WTC11 (cell line): Measurements from ENCODE around the gene PRKAR2B. TPM values are rescaled to one million over a fixed set of nuclear protein-coding genes. Genes with fewer than 3 reads are reported as not detected.

Experiments
- ATAC-seq: fragments of 200-7000 bp; cut with Tn5 transposase; 2 replicates; pipeline ENCODE4 v1.10.0; 2021; ENCODE audit warnings: mild to moderate bottlenecking, moderate library complexity
- Bru-seq: library from RNA; stranded (reverse); fragments of 400-500 nt; gene quantifications from one replicate; lab custom pipeline; 2021; lab: Mats Ljungman, UMichigan
- CTCF ChIA-PET: fragments of 300-600 bp; sonication (Branson Sonifier 250); formaldehyde crosslinking; loops from one replicate; lab custom pipeline; 2021; ENCODE audit warnings: antibody characterized with exemption; lab: Charles Lee
- POLR2A ChIA-PET: fragments of 350-600 bp; sonication (Branson Sonifier 250); formaldehyde crosslinking; loops from one replicate; lab custom pipeline; 2021; ENCODE audit warnings: antibody characterized with exemption; lab: Charles Lee
- DNase-seq: peaks from one replicate; pipeline ENCODE4 v3.0.0; 2021; ENCODE audit warnings: low spot score
- H3K27ac Mint-ChIP-seq: 2 replicates; pipeline ENCODE4 v1.8.0; 2021; ENCODE audit warnings: mixed read lengths
- H3K27me3 Mint-ChIP-seq: 2 replicates; pipeline ENCODE4 v1.8.0; 2021; ENCODE audit warnings: low read depth, mild to moderate bottlenecking, moderate library complexity, mixed read lengths
- H3K36me3 Mint-ChIP-seq: 2 replicates; pipeline ENCODE4 v1.8.0; 2021; ENCODE audit warnings: mixed read lengths
- H3K4me1 Mint-ChIP-seq: 2 replicates; pipeline ENCODE4 v1.8.0; 2022; ENCODE audit warnings: mixed read lengths
- H3K4me3 Mint-ChIP-seq: 2 replicates; pipeline ENCODE4 v1.8.0; 2021; ENCODE audit warnings: mild to moderate bottlenecking, moderate library complexity, mixed read lengths
- H3K9me3 Mint-ChIP-seq: 2 replicates; pipeline ENCODE4 v1.8.0; 2021; ENCODE audit warnings: mixed read lengths
- ATF1 ChIP-seq: sonication (generic); formaldehyde crosslinking; IDR thresholded peaks from 2 replicates; pipeline ENCODE4 v1.8.1; 2023; ENCODE audit warnings: mild to moderate bottlenecking, moderate library complexity, missing genetic modification reagents
- CBFB ChIP-seq: sonication (generic); formaldehyde crosslinking; IDR thresholded peaks from 2 replicates; pipeline ENCODE4 v1.8.1; 2022; ENCODE audit warnings: mild to moderate bottlenecking, low read depth, missing genetic modification reagents
- FOXP1 ChIP-seq: sonication (generic); formaldehyde crosslinking; IDR thresholded peaks from 2 replicates; pipeline ENCODE4 v1.8.0; 2022; ENCODE audit warnings: missing genetic modification reagents, mild to moderate bottlenecking, moderate library complexity, borderline replicate concordance
- JAZF1 ChIP-seq: fragments of 250-450 bp; sonication (Bioruptor Pico); IDR thresholded peaks from 2 replicates; pipeline ENCODE4 v1.9.0; 2021; ENCODE audit warnings: moderate library complexity, mild to moderate bottlenecking, inconsistent platforms
- MYBL2 ChIP-seq: sonication (generic); formaldehyde crosslinking; IDR thresholded peaks from 2 replicates; pipeline ENCODE4 v1.8.1; 2023; ENCODE audit warnings: mild to moderate bottlenecking, moderate library complexity, missing genetic modification reagents
- NFATC4 ChIP-seq: fragments of 250-450 bp; sonication (Bioruptor Pico); IDR thresholded peaks from 2 replicates; pipeline ENCODE4 v1.9.0; 2021; ENCODE audit warnings: mild to moderate bottlenecking
- OVOL2 ChIP-seq: fragments of 250-450 bp; sonication (Bioruptor Pico); IDR thresholded peaks from 2 replicates; pipeline ENCODE4 v1.9.0; 2021; ENCODE audit warnings: mild to moderate bottlenecking, borderline replicate concordance
- SOX15 ChIP-seq: fragments of 250-450 bp; sonication (Bioruptor Pico); IDR thresholded peaks from 2 replicates; pipeline ENCODE4 v1.9.0; 2021; ENCODE audit warnings: mild to moderate bottlenecking
- SP1 ChIP-seq: sonication (generic); formaldehyde crosslinking; conservative IDR thresholded peaks from 2 replicates; pipeline ENCODE4 v1.8.1; 2022; ENCODE audit warnings: missing genetic modification reagents
- ZNF121 ChIP-seq: sonication (generic); formaldehyde crosslinking; IDR thresholded peaks from 2 replicates; pipeline ENCODE4 v1.8.0; 2023; ENCODE audit warnings: missing genetic modification reagents
- ZNF423 ChIP-seq: fragments of 250-450 bp; sonication (Bioruptor Pico); IDR thresholded peaks from 2 replicates; pipeline ENCODE4 v2.1.2; 2022; ENCODE audit warnings: mild to moderate bottlenecking, moderate library complexity
- long read RNA-seq, 3 experiments: library from RNA in 1 of 3; library from capped mRNA in 1 of 3; library from polyadenylated mRNA in 1 of 3; unstranded in 2 of 3; stranded (forward) in 1 of 3; transcript quantifications; one replicate each; pipeline ENCODE4 v2.0.0, GENCODE V29; 2021
- total RNA-seq: library from RNA; stranded (reverse); gene quantifications from 3 replicates; pipeline ENCODE4 v1.2.3, GENCODE V29; 2021
- TF ChIP-seq, protein P1 (sequence below): sonication (generic); formaldehyde crosslinking; IDR thresholded peaks from 2 replicates; pipeline ENCODE4 v1.8.0; 2023; ENCODE audit warnings: missing genetic modification reagents
- TF ChIP-seq, protein P2 (sequence below): fragments of 250-450 bp; sonication (Bioruptor Pico); IDR thresholded peaks from 2 replicates; pipeline ENCODE4 v1.9.0; 2021; ENCODE audit warnings: moderate library complexity, mild to moderate bottlenecking, inconsistent platforms, borderline replicate concordance
- TF ChIP-seq, protein P3 (sequence below): sonication (generic); formaldehyde crosslinking; IDR thresholded peaks from 2 replicates; pipeline ENCODE4 v1.8.0; 2022; ENCODE audit warnings: mild to moderate bottlenecking, missing genetic modification reagents
- TF ChIP-seq, protein P4 (sequence below): sonication (generic); formaldehyde crosslinking; IDR thresholded peaks from 2 replicates; pipeline ENCODE4 v1.8.1; 2023; ENCODE audit warnings: mild to moderate bottlenecking, missing genetic modification reagents, moderate library complexity
- TF ChIP-seq, protein P5 (sequence below): sonication (generic); formaldehyde crosslinking; IDR thresholded peaks from 2 replicates; pipeline ENCODE4 v1.8.1; 2022; ENCODE audit warnings: low read depth, missing genetic modification reagents, borderline replicate concordance
- TF ChIP-seq, protein P6 (sequence below): sonication (generic); formaldehyde crosslinking; IDR thresholded peaks from 2 replicates; pipeline ENCODE4 v1.8.0; 2022; ENCODE audit warnings: missing genetic modification reagents
- TF ChIP-seq, protein P7 (sequence below): sonication (generic); formaldehyde crosslinking; IDR thresholded peaks from 2 replicates; pipeline ENCODE4 v1.8.0; 2022; ENCODE audit warnings: mild to moderate bottlenecking, missing genetic modification reagents
- TF ChIP-seq, protein P8 (sequence below): fragments of 250-450 bp; sonication (Bioruptor Pico); conservative IDR thresholded peaks from 2 replicates; pipeline ENCODE4 v1.9.0; 2021; ENCODE audit warnings: mild to moderate bottlenecking
- TF ChIP-seq, protein P9 (sequence below): sonication (generic); formaldehyde crosslinking; IDR thresholded peaks from 2 replicates; pipeline ENCODE4 v1.8.1; 2023; ENCODE audit warnings: mild to moderate bottlenecking, missing genetic modification reagents

Gene PRKAR2B
- total RNA-seq (17.5 to 29.6 TPM (median 17.7 TPM) in 3 replicates), Bru-seq, nascent RNA (percentile 58 among the genes with signal in this experiment)
- long read RNA-seq, experiment 1, transcript PRKAR2B-201 (11 exons, 3,745 nt), result major isoform, 213 of 262 reads
- long read RNA-seq, experiment 1, partial matches to known transcripts, result 20 of 262 reads
- long read RNA-seq, experiment 1, other reads (novel, unspliced or antisense), result 29 of 262 reads
- long read RNA-seq, experiment 2, transcript PRKAR2B-201 (11 exons, 3,745 nt), result major isoform, 19 of 43 reads
- long read RNA-seq, experiment 2, partial matches to known transcripts, result 20 of 43 reads
- long read RNA-seq, experiment 2, other reads (novel, unspliced or antisense), result 4 of 43 reads
- long read RNA-seq, experiment 3, partial matches to known transcripts, result 1 of 3 reads
- long read RNA-seq, experiment 3, other reads (novel, unspliced or antisense), result 0 of 3 reads

DNA sequence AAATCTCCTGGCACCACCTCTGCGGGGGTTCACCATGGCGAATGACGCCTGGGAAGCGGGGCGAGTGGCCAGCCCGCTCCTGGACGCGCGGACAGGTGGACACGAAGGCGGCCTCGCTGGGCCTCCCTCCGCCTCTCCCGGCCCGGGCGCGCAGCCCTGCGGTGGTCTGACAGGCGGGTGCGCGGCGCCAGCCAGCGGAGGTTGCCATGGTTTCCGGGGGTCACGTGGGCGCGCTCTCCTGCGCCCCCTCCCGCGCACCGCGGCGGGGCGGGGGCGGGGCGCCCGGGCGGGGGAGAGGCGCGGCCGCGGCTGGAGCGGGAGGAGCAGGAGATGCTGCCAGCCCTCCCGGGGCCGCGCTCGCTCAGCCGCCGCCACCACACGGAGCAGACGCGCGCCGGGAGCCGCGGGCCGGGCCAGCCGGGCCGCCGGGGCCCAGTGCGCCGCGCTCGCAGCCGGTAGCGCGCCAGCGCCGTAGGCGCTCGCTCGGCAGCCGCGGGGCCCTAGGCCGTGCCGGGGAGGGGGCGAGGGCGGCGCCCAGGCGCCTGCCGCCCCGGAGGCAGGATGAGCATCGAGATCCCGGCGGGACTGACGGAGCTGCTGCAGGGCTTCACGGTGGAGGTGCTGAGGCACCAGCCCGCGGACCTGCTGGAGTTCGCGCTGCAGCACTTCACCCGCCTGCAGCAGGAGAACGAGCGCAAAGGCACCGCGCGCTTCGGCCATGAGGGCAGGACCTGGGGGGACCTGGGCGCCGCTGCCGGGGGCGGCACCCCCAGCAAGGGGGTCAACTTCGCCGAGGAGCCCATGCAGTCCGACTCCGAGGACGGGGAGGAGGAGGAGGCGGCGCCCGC is at the start of gene PRKAR2B:
Gene PRKAR2B (plus strand): TSS at position 359 of the 848 bp plus-strand sequence. CDS start 203 bp downstream, at position 562.
- peaks cover 3% of the 10 kb centered on the region; the same call in 1 of the 2 replicates for H3K9me3 Mint-ChIP-seq
- CTCF ChIA-PET, result interaction anchor here (0.5 to 2.3 kb wide), 4 partner anchors 86 to 103 kb away, joined by 3 to 11 read pairs (median 3); no protein-coding TSS in a partner anchor
- H3K36me3 Mint-ChIP-seq, result no peaks in the 10 kb centered on the region
- peaks cover 12% of the 10 kb centered on the region for H3K27me3 Mint-ChIP-seq
- H3K4me1 Mint-ChIP-seq, result peaks cover 41% of the 10 kb centered on the region
- H3K4me3 Mint-ChIP-seq, result peak within 1 kb of the TSS; percentile 90
- POLR2A ChIA-PET, result interaction anchor here (0.9 kb wide), 1 partner anchor 97 kb away, joined by 4 read pairs; no protein-coding TSS in a partner anchor
- H3K27ac Mint-ChIP-seq, result no peak within 1 kb of the TSS
- ATAC-seq (peak; percentile 85), DNase-seq (peak; percentile 83)
- TF ChIP-seq ZNF423 (CRISPR knock-in tag) (peak; percentile 4; the same call in 1 of the 2 replicates), MYBL2 (CRISPR knock-in tag) (no peak), ZNF121 (CRISPR knock-in tag) (peak; percentile 47; the same call in 1 of the 2 replicates), OVOL2 (CRISPR knock-in tag) (no peak), SOX15 (CRISPR knock-in tag) (no peak), SP1 (CRISPR knock-in tag) (no peak; the same call in 1 of the 2 replicates), ATF1 (CRISPR knock-in tag) (no peak), JAZF1 (CRISPR knock-in tag) (no peak), FOXP1 (0 out of 2 replicates have a peak, but pooled peaks have one; percentile 40), CBFB (CRISPR knock-in tag) (no peak), NFATC4 (no peak)
- TF ChIP-seq, protein P1, sequence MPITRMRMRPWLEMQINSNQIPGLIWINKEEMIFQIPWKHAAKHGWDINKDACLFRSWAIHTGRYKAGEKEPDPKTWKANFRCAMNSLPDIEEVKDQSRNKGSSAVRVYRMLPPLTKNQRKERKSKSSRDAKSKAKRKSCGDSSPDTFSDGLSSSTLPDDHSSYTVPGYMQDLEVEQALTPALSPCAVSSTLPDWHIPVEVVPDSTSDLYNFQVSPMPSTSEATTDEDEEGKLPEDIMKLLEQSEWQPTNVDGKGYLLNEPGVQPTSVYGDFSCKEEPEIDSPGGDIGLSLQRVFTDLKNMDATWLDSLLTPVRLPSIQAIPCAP (CRISPR knock-in tag), result no peak
- TF ChIP-seq, protein P2, sequence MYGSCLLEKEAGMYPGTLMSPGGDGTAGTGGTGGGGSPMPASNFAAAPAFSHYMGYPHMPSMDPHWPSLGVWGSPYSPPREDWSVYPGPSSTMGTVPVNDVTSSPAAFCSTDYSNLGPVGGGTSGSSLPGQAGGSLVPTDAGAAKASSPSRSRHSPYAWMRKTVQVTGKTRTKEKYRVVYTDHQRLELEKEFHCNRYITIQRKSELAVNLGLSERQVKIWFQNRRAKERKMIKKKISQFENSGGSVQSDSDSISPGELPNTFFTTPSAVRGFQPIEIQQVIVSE (CRISPR knock-in tag), result no peak
- TF ChIP-seq, protein P3, sequence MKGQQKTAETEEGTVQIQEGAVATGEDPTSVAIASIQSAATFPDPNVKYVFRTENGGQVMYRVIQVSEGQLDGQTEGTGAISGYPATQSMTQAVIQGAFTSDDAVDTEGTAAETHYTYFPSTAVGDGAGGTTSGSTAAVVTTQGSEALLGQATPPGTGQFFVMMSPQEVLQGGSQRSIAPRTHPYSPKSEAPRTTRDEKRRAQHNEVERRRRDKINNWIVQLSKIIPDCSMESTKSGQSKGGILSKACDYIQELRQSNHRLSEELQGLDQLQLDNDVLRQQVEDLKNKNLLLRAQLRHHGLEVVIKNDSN (CRISPR knock-in tag), result peak; percentile 91
- TF ChIP-seq, protein P4, sequence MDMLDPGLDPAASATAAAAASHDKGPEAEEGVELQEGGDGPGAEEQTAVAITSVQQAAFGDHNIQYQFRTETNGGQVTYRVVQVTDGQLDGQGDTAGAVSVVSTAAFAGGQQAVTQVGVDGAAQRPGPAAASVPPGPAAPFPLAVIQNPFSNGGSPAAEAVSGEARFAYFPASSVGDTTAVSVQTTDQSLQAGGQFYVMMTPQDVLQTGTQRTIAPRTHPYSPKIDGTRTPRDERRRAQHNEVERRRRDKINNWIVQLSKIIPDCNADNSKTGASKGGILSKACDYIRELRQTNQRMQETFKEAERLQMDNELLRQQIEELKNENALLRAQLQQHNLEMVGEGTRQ (CRISPR knock-in tag), result peak; percentile 98
- TF ChIP-seq, protein P5, sequence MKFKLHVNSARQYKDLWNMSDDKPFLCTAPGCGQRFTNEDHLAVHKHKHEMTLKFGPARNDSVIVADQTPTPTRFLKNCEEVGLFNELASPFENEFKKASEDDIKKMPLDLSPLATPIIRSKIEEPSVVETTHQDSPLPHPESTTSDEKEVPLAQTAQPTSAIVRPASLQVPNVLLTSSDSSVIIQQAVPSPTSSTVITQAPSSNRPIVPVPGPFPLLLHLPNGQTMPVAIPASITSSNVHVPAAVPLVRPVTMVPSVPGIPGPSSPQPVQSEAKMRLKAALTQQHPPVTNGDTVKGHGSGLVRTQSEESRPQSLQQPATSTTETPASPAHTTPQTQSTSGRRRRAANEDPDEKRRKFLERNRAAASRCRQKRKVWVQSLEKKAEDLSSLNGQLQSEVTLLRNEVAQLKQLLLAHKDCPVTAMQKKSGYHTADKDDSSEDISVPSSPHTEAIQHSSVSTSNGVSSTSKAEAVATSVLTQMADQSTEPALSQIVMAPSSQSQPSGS (CRISPR knock-in tag), result no peak
- TF ChIP-seq, protein P6, sequence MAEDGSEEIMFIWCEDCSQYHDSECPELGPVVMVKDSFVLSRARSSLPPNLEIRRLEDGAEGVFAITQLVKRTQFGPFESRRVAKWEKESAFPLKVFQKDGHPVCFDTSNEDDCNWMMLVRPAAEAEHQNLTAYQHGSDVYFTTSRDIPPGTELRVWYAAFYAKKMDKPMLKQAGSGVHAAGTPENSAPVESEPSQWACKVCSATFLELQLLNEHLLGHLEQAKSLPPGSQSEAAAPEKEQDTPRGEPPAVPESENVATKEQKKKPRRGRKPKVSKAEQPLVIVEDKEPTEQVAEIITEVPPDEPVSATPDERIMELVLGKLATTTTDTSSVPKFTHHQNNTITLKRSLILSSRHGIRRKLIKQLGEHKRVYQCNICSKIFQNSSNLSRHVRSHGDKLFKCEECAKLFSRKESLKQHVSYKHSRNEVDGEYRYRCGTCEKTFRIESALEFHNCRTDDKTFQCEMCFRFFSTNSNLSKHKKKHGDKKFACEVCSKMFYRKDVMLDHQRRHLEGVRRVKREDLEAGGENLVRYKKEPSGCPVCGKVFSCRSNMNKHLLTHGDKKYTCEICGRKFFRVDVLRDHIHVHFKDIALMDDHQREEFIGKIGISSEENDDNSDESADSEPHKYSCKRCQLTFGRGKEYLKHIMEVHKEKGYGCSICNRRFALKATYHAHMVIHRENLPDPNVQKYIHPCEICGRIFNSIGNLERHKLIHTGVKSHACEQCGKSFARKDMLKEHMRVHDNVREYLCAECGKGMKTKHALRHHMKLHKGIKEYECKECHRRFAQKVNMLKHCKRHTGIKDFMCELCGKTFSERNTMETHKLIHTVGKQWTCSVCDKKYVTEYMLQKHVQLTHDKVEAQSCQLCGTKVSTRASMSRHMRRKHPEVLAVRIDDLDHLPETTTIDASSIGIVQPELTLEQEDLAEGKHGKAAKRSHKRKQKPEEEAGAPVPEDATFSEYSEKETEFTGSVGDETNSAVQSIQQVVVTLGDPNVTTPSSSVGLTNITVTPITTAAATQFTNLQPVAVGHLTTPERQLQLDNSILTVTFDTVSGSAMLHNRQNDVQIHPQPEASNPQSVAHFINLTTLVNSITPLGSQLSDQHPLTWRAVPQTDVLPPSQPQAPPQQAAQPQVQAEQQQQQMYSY (CRISPR knock-in tag), result no peak
- TF ChIP-seq, protein P7, sequence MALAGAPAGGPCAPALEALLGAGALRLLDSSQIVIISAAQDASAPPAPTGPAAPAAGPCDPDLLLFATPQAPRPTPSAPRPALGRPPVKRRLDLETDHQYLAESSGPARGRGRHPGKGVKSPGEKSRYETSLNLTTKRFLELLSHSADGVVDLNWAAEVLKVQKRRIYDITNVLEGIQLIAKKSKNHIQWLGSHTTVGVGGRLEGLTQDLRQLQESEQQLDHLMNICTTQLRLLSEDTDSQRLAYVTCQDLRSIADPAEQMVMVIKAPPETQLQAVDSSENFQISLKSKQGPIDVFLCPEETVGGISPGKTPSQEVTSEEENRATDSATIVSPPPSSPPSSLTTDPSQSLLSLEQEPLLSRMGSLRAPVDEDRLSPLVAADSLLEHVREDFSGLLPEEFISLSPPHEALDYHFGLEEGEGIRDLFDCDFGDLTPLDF (CRISPR knock-in tag), result no peak
- TF ChIP-seq, protein P8, sequence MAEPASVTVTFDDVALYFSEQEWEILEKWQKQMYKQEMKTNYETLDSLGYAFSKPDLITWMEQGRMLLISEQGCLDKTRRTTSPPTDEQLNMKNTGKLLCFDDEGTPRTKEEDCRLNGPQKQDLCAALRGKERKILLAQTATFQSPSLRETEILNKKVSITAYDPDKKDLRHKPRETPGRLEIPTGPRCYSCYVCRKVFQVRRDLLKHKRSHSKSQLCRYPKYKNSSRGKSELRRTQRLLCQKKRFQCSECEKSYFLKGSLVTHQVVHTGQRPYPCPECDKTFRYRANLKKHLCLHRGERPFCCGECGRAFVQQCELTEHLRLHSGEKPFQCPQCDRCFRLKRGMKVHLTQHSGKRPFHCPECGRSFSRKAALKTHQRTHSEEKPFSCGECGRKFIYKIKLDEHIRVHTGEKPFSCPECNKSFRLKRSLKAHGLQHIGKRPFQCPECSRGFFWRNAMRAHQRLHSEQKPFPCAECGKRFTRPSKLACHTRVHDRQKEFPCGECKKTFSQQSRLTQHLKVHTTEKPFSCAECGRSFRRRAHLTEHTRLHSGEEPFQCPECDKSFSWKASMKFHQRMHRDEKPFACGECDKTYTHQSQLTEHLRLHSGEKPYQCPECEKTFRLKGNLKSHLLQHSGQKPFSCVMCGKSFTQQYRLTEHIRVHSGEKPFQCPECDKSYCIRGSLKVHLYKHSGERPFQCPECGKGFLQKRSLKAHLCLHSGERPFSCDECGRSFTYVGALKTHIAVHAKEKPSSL (CRISPR knock-in tag), result no peak
- TF ChIP-seq, protein P9, sequence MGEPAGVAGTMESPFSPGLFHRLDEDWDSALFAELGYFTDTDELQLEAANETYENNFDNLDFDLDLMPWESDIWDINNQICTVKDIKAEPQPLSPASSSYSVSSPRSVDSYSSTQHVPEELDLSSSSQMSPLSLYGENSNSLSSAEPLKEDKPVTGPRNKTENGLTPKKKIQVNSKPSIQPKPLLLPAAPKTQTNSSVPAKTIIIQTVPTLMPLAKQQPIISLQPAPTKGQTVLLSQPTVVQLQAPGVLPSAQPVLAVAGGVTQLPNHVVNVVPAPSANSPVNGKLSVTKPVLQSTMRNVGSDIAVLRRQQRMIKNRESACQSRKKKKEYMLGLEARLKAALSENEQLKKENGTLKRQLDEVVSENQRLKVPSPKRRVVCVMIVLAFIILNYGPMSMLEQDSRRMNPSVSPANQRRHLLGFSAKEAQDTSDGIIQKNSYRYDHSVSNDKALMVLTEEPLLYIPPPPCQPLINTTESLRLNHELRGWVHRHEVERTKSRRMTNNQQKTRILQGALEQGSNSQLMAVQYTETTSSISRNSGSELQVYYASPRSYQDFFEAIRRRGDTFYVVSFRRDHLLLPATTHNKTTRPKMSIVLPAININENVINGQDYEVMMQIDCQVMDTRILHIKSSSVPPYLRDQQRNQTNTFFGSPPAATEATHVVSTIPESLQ (CRISPR knock-in tag), result no peak
